Measurements from ENCODE around the gene ZNF319. TPM values are rescaled to one million over a fixed set of nuclear protein-coding genes. Genes with fewer than 3 reads are reported as not detected.

The ZNF319 gene
- total RNA-seq, 3 donors from 2014 or later (not counting 1 experiment from before 2014, with no cell fraction given) = 15.9 to 31.3 (median 29.3) TPM

DNA sequence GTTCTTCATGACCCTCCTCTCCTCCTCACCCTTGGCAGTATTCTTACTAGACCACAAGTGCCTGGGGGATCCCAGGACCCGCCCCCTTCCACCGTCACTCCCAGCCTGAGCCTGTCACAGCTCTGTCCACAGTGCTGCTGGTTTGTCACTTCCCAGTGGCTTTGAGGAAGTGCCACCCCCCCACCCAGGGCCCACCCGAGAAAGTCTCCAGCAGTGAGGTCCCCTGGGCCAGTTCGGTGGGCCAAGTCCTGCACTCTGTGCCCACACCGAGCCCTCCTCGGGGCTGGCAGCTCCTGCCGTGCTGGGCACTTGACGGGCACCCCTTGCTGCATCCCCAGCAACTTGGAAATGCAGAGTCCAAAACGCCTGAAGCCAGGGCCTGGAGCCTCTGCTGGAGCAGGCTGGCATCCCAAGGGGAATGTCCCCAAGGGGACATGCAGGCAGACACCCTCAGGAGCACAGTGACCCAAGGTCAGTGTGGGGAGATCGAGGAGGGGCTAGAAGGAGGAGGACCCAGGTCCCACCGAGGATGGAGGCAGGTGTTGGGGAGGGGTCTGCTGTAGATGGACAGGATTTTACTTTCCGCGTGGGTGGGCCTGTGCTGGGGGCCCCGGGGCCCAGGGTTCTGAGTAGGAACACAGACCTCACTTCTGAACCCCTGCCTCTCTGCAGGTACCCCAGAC is 40.6 kb upstream of the ZNF319 start:
- Mint-ChIP-seq H3K4me1 (no peaks in the 10 kb centered on the region), H3K9me3 (no peaks in the 10 kb centered on the region), H3K4me3 (no peak overlapping the region), H3K27ac (no peak overlapping the region), H3K27me3 (ENCODE audit: low read depth in 2 of 2) (no peaks in the 10 kb centered on the region), H3K36me3 (no peaks in the 10 kb centered on the region)
- TF ChIP-seq, protein P1, sequence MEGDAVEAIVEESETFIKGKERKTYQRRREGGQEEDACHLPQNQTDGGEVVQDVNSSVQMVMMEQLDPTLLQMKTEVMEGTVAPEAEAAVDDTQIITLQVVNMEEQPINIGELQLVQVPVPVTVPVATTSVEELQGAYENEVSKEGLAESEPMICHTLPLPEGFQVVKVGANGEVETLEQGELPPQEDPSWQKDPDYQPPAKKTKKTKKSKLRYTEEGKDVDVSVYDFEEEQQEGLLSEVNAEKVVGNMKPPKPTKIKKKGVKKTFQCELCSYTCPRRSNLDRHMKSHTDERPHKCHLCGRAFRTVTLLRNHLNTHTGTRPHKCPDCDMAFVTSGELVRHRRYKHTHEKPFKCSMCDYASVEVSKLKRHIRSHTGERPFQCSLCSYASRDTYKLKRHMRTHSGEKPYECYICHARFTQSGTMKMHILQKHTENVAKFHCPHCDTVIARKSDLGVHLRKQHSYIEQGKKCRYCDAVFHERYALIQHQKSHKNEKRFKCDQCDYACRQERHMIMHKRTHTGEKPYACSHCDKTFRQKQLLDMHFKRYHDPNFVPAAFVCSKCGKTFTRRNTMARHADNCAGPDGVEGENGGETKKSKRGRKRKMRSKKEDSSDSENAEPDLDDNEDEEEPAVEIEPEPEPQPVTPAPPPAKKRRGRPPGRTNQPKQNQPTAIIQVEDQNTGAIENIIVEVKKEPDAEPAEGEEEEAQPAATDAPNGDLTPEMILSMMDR (IDR thresholded peaks at IDR 0.05) = no peak
- 79% methylated on average over 14 of the region's 14 CpGs for WGBS (ENCODE audit: insufficient coverage)
- Histone ChIP-seq H3K4me3 (ENCODE audit: low read length) (no peak overlapping the region), H3K9me3 (ENCODE audit: control insufficient read depth, insufficient read depth, low read length) (no peaks in the 10 kb centered on the region), H3K36me3 (ENCODE audit: control insufficient read depth, insufficient read depth, low read length) (no peaks in the 10 kb centered on the region), H3K27me3 (ENCODE audit: control insufficient read depth, insufficient read depth, low read length) (no peaks in the 10 kb centered on the region), H3K4me1 (ENCODE audit: control insufficient read depth, insufficient read depth, low read length) (no peaks in the 10 kb centered on the region), H3K27ac (ENCODE audit: low read length) (no peak overlapping the region)
- no peak for ATAC-seq
- intact Hi-C loops (cut with micrococcal nuclease) = no loop called here
- DNase-seq = no peak

DNA sequence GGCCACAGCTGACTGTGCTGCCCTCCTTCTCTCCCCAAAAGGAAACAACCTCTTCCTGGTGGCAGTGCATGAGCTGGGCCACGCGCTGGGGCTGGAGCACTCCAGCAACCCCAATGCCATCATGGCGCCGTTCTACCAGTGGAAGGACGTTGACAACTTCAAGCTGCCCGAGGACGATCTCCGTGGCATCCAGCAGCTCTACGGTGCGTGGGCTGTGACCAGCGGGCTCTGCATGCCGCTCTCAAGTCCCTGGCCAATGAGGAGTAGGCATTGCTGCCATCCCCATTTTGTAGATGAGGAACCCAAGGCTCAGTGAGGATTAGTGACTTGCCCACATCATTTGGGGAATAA is 40.0 kb upstream of the ZNF319 start:
- H3K36me3 ChIP-seq (ENCODE audit: control insufficient read depth, insufficient read depth, low read length) = no peaks in the 10 kb centered on the region
- 94% methylated on average over 12 of the region's 12 CpGs for WGBS (ENCODE audit: insufficient coverage)
- Mint-ChIP-seq H3K4me3 (no peak overlapping the region), H3K4me1 (no peaks in the 10 kb centered on the region), H3K36me3 (no peaks in the 10 kb centered on the region), H3K9me3 (no peaks in the 10 kb centered on the region), H3K27me3 (ENCODE audit: low read depth in 2 of 2) (no peaks in the 10 kb centered on the region), H3K27ac (no peak overlapping the region)
- H3K27ac ChIP-seq (ENCODE audit: low read length) = no peak overlapping the region
- ATAC-seq (no peak), DNase-seq (no peak)
- no peaks in the 10 kb centered on the region for H3K9me3 ChIP-seq (ENCODE audit: control insufficient read depth, insufficient read depth, low read length)
- TF ChIP-seq, protein P1 (IDR thresholded peaks at IDR 0.05) = no peak
- intact Hi-C loops (cut with micrococcal nuclease) = no loop called here
- H3K4me3 ChIP-seq (ENCODE audit: low read length) = no peak overlapping the region
- H3K27me3 ChIP-seq (ENCODE audit: control insufficient read depth, insufficient read depth, low read length) = no peaks in the 10 kb centered on the region
- H3K4me1 ChIP-seq (ENCODE audit: control insufficient read depth, insufficient read depth, low read length) = no peaks in the 10 kb centered on the region

DNA sequence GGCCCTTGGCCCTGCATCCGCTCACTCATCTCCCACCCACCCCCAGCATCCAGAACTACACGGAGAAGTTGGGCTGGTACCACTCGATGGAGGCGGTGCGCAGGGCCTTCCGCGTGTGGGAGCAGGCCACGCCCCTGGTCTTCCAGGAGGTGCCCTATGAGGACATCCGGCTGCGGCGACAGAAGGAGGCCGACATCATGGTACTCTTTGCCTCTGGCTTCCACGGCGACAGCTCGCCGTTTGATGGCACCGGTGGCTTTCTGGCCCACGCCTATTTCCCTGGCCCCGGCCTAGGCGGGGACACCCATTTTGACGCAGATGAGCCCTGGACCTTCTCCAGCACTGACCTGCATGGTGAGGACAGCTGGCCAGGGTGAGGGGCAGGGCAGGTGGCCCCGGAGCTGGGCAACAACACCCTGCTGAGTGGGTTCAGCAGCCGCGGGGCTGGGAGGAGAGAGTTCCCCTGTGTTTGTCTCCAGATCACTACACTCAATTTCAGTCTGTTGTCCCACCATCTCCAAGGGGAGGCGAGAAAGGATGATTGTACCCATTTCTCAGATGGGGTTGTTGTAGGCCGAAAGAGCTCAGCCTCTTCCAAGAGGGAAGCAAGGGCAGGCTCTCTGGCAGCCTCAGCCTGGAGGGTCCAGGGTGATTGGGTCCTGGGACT is 39.5 kb upstream of the ZNF319 start:
- TF ChIP-seq, protein P1 (IDR thresholded peaks at IDR 0.05) = no peak
- Histone ChIP-seq H3K27ac (ENCODE audit: low read length) (no peak overlapping the region), H3K27me3 (ENCODE audit: control insufficient read depth, insufficient read depth, low read length) (no peaks in the 10 kb centered on the region), H3K4me3 (ENCODE audit: low read length) (no peak overlapping the region), H3K9me3 (ENCODE audit: control insufficient read depth, insufficient read depth, low read length) (no peaks in the 10 kb centered on the region), H3K4me1 (ENCODE audit: control insufficient read depth, insufficient read depth, low read length) (no peaks in the 10 kb centered on the region), H3K36me3 (ENCODE audit: control insufficient read depth, insufficient read depth, low read length) (no peaks in the 10 kb centered on the region)
- no peaks in the 10 kb centered on the region for H3K36me3 Mint-ChIP-seq
- no peaks in the 10 kb centered on the region for H3K9me3 Mint-ChIP-seq
- no peaks in the 10 kb centered on the region for H3K27me3 Mint-ChIP-seq (ENCODE audit: low read depth in 2 of 2)
- intact Hi-C loops (cut with micrococcal nuclease) = no loop called here
- ATAC-seq (no peak), DNase-seq (no peak)
- no peak overlapping the region for H3K4me3 Mint-ChIP-seq
- H3K4me1 Mint-ChIP-seq = no peaks in the 10 kb centered on the region
- 97% methylated on average over 26 of the region's 26 CpGs for WGBS (ENCODE audit: insufficient coverage)
- H3K27ac Mint-ChIP-seq = no peak overlapping the region

Data from natural killer cell (primary cell).